Activated T-cell treated with anti-CD3 and anti-CD28 coated beads, Interleukin-2, amount 50 U/mL, for 72 hours (primary cell): Measurements from ENCODE around the gene UGT2B28. TPM values are rescaled to one million over a fixed set of nuclear protein-coding genes. Genes with fewer than 3 reads are reported as not detected.
A peak's percentile ranks its signal among the peaks of the same experiment; 100 is the strongest.
"Not testable (repeated sequence)": the region's sequence is repeated elsewhere in the genome, so short reads cannot be mapped to it uniquely, and the experiment has no call there.

Source experiments
- ATAC-seq, 2 donors: fragments of 150-1000 bp; cut with Tn5 transposase; replicated peaks in 1 of 2; 2 replicates each; pipeline ENCODE4 v1.10.0; 2021; ENCODE audit warnings: moderate library complexity in 2 of 2, mild to moderate bottlenecking in 1 of 2
- DNase-seq, 2 donors: peaks; one replicate each; pipeline ENCODE4 v3.0.0; 2021 to 2022; ENCODE audit warnings: mixed read lengths in 1 of 2
- H3K27ac Mint-ChIP-seq: one replicate; pipeline ENCODE4 v1.8.0; 2022; ENCODE audit warnings: mild to moderate bottlenecking, moderate library complexity, mixed read lengths
- H3K27me3 Mint-ChIP-seq: one replicate; pipeline ENCODE4 v1.8.0; 2022; ENCODE audit warnings: low read depth, mixed read lengths
- H3K36me3 Mint-ChIP-seq, 2 donors: one replicate each; pipeline ENCODE4 v1.8.0; 2022; ENCODE audit warnings: mixed read lengths in 2 of 2, mild to moderate bottlenecking in 1 of 2; ENCODE audit not compliant: insufficient read depth in 2 of 2
- H3K4me1 Mint-ChIP-seq: one replicate; pipeline ENCODE4 v1.8.0; 2022; ENCODE audit warnings: low read depth, mixed read lengths
- H3K4me3 Mint-ChIP-seq, 2 donors: one replicate each; pipeline ENCODE4 v1.8.0; 2022; ENCODE audit warnings: mild to moderate bottlenecking in 2 of 2, mixed read lengths in 2 of 2, moderate library complexity in 2 of 2
- H3K9me3 Mint-ChIP-seq, 2 donors: one replicate each; pipeline ENCODE4 v1.8.0; 2022; ENCODE audit warnings: mixed read lengths in 2 of 2
- total RNA-seq, 2 donors: library from RNA; stranded (reverse); gene quantifications; one replicate each; pipeline ENCODE4 v1.2.3, GENCODE V29; 2022

UGT2B28 gene
- total RNA-seq, 2 donors from 2014 or later: not detected

- H3K36me3 Mint-ChIP-seq, H3K4me3 Mint-ChIP-seq, ATAC-seq, H3K27me3 Mint-ChIP-seq, H3K27ac Mint-ChIP-seq, H3K4me1 Mint-ChIP-seq, H3K9me3 Mint-ChIP-seq: not testable (repeated sequence)
- peak; percentile 7 to 11 for DNase-seq
Measured at GRCh38 chr4:69317669-69318298, 37.5 kb downstream of the UGT2B28 start.

DNA sequence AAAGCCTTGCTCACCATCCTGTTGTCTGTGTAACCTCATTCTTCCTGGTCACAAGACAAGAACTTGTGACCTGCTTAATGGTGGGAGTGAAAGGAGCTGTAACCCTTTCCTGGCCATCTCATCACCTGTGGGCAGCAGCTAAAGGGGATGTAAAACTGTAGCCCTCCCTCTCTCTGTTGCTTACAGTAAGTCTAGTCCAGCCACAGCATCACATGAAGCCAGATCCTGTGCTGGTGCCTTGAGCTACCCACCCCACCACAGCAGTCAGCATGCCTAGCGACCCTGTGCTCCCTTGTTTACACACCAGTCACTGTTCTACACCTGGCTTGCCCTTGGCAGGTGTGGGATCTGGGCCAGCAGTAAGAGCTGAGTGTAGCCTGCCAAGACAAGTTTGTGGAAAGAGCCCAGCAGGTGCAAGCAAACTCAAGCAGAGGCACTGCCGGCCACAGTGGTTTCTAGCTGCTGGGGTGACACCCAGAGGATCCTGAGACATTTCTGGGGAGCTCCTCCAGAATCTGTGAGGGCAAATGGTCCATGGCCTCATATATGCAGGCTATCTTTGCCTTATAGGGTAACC lies 41.0 kb downstream of the UGT2B28 start:
- H3K4me3 Mint-ChIP-seq: no peak overlapping the region
- H3K27ac Mint-ChIP-seq: no peak overlapping the region
- no peaks in the 10 kb centered on the region for H3K9me3 Mint-ChIP-seq
- H3K27me3 Mint-ChIP-seq: no peaks in the 10 kb centered on the region
- H3K36me3 Mint-ChIP-seq: no peaks in the 10 kb centered on the region
- H3K4me1 Mint-ChIP-seq: no peaks in the 10 kb centered on the region
- ATAC-seq (no peak), DNase-seq (no peak)

DNA sequence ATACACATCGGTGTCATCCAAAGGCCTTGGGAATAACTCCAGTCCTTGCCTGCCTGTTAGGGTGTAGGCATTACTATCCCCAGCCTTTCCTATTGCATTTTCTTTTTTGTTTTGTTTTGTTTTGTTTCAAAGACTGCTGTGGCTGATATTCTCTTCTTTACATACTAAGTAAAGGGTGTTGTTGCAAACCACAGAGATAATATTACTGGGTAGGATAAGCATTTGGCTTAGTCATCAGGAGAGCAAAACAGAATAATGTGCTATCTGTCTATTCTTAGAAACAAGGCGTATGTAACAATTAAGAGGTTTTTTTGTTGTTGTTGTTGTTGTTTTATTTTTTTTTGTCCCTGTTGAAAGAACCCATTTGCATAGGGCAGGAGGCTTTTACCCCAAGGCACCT lies 41.8 kb downstream of the UGT2B28 start:
- no peaks in the 10 kb centered on the region for H3K9me3 Mint-ChIP-seq

DNA sequence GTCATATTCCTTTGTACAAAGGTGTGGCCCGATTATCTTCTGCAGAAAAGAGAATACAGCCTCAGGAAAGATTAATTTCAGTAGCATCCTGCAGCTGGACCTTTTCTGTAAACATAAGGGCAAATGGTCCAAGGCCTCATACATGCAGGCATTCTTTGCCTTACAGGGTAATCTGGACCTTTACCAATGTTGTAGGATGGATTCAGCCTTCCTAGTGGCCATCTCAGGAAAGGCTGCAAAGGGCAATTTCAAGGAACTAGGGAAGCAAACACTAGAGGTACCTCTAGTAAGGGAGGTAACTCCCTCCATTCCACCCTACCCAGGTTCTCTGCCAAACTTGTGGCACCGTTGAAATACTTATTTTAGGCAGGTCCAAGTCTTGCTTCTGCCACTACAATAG lies 43.0 kb downstream of the UGT2B28 start:
- DNase-seq (no peak), ATAC-seq (no peak)
- Mint-ChIP-seq H3K27ac (no peak overlapping the region), H3K9me3 (no peaks in the 10 kb centered on the region), H3K36me3 (no peaks in the 10 kb centered on the region), H3K4me3 (no peak overlapping the region), H3K27me3 (no peaks in the 10 kb centered on the region), H3K4me1 (no peaks in the 10 kb centered on the region)

More for the DNA sequence above, 41.8 kb downstream of the UGT2B28 start:
- ATAC-seq (no peak), DNase-seq (no peak)
- no peak overlapping the region for H3K27ac Mint-ChIP-seq
- no peaks in the 10 kb centered on the region for H3K4me1 Mint-ChIP-seq
- H3K36me3 Mint-ChIP-seq: no peaks in the 10 kb centered on the region
- H3K4me3 Mint-ChIP-seq: no peak overlapping the region
- H3K27me3 Mint-ChIP-seq: no peaks in the 10 kb centered on the region

DNA sequence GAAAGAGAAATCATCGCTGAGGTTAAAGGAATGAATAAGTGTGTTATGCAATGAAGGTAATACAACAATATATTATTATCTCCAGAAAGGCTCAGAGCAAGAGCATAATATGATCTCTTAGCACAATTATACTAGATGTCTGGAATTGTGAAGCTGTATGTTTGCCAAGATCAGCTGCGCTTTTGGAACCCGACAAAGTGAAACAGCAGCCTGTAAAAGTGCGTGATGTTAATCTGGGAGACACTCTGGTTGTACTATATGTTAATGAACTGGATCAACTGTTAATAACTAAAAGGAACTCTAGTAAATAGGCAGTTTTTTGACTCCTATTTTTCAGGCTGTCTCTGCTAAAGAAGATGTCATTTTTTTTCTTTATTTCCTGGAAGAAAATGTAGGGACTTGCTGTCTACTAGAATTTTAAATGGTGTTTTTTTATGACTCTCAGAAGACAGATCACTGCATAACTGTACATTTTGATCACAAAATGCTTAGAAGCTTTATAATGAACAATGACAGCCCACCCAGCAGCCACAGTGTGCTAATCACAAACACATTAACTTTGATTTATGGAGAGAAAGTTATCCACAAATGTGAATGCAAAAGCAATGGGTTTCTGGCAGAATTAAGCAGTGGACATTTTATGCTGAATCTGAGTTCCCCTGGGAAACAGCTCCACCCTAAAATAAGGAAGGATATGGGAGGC lies 50.2 kb downstream of the UGT2B28 start:
- no peak for DNase-seq
- Mint-ChIP-seq H3K4me1 (no peaks in the 10 kb centered on the region), H3K4me3 (no peak overlapping the region), H3K36me3 (peaks cover 0 to 1% of the 10 kb centered on the region in 2 donors), H3K9me3 (peaks cover 0 to 4% of the 10 kb centered on the region in 2 donors), H3K27me3 (no peaks in the 10 kb centered on the region), H3K27ac (no peak overlapping the region)
- ATAC-seq: no peak

DNA sequence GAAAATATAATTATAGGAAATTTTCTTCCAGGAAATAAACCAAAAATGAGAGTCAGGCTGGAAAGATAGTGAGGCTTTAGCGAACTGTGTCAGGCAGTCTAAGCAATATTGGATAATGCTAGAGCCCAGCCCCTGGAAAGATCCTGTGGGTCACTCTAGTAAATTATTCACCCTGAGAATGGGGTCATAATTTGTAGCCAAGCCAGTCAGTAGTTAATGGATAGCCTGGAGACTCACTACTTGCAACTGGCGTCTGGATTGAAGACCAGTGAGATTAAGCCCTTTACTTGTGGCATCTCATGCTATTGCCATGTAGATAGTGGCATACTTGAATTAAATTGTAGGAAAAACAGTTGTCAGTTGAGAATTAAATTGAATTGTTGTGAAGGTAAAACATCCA lies 51.0 kb downstream of the UGT2B28 start:
- not testable (repeated sequence) for ATAC-seq, H3K9me3 Mint-ChIP-seq, H3K27ac Mint-ChIP-seq, DNase-seq, H3K4me1 Mint-ChIP-seq, H3K36me3 Mint-ChIP-seq, H3K4me3 Mint-ChIP-seq, H3K27me3 Mint-ChIP-seq

DNA sequence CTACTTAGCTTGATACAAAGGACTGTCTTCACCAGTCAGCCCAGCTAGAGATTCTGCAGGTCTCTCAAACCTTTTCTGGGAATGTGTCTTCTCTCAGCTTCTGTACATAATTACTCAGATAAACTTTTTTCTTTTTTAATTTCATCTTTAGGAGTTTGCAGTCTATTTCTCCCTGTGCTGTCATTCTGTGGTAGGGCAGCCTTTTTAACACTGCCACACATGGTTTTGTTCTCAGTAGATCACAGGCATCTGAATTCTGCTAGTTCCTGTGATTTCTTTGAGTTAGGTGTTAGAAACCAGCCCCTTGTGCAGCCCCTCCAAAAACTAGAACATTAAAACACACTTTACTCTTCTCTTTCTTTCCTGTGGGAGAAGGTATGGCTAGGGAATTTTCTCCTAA lies 55.2 kb downstream of the UGT2B28 start:
- H3K4me1 Mint-ChIP-seq, H3K27me3 Mint-ChIP-seq, H3K36me3 Mint-ChIP-seq, H3K4me3 Mint-ChIP-seq, H3K9me3 Mint-ChIP-seq, ATAC-seq, DNase-seq, H3K27ac Mint-ChIP-seq: not testable (repeated sequence)

- not testable (repeated sequence) for H3K27me3 Mint-ChIP-seq, H3K36me3 Mint-ChIP-seq
Measured at GRCh38 chr4:69343114-69343513, 62.8 kb downstream of the UGT2B28 start.

DNA sequence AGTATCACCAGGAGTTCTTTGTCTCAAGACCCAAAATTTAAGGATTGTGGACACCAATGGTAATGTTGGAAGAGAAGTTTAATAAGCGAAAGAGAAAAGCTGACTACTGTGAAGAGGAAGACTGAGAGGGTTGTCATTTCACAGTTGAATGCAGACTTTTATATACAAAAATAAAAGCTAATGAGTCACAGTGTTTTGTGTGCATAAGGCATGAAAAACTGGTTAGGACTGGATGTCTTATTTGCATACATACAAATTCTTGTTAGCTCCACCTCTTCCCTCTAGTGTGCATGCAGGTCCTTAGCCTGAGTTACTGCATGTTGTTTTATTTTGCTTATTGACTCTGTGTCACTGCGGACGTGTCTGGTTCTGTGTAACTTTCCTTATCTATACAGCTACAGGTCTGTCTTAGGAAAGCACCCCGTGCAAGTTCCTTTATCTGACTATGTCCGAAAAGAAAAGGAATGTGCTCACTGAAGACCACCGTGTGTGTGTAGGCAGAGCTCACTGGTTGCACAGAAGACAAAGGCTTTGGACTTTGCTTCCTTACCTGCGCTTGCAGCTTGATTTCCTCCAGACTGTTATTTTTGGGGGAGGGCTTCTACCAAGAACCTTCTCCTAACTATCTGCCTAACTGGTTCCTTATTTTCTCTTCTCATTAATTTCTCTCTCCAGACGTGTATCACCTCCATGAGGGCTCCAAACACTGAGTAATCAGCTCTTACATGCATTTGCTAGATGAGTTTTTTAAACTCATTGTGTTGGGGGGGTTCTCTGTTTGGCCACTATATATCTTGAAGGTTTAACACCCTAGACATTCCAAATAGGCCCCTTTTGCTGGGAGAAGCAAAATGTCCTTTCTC lies 63.5 kb downstream of the UGT2B28 start:
- not testable (repeated sequence) for H3K27ac Mint-ChIP-seq, ATAC-seq, DNase-seq, H3K27me3 Mint-ChIP-seq, H3K4me3 Mint-ChIP-seq, H3K36me3 Mint-ChIP-seq, H3K9me3 Mint-ChIP-seq, H3K4me1 Mint-ChIP-seq

More at GRCh38 chr4:69343114-69343513, 62.8 kb downstream of the UGT2B28 start:
- not testable (repeated sequence) for ATAC-seq, H3K4me1 Mint-ChIP-seq, H3K27ac Mint-ChIP-seq, H3K4me3 Mint-ChIP-seq, DNase-seq, H3K9me3 Mint-ChIP-seq

Other genes starting within 250 kb of the UGT2B28 start
- gene UGT2B7, start 184.0 kb upstream of the UGT2B28 start, total RNA-seq: not detected
- not detected for gene UGT2B11, start 65.7 kb upstream of the UGT2B28 start, total RNA-seq
- not detected for gene UGT2B4, start 215.4 kb downstream of the UGT2B28 start, total RNA-seq